ENCODE data around the gene PSMG4.

PSMG4 gene

DNA sequence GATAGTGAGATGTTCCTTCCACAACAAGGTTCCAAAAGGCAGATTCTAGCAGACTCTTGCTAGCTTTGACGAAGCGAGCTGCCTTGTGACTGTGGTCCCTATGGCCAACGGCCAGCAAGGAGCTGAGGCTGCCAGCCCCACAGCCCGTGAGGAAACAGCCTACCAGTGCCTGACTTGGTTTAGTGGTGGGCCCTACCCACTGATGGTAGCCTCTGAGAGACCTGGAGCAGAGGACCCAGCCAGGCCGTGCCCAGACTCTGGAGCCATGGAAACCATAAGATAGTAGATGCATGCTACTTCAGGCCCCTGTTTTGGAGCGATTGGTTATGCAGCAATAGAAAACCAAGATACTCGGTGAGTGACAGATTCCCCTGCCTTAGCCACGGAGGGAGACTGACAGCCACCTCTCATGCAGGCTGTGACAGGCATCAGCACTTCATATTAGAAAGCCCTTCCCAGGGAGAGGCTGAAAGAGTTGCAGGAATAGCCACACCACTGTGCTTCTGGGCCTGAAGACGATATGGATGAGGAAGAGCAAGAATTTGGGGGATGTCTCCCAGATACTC lies 19.2 kb downstream of the PSMG4 start:
- no peak for DNase-seq

DNA sequence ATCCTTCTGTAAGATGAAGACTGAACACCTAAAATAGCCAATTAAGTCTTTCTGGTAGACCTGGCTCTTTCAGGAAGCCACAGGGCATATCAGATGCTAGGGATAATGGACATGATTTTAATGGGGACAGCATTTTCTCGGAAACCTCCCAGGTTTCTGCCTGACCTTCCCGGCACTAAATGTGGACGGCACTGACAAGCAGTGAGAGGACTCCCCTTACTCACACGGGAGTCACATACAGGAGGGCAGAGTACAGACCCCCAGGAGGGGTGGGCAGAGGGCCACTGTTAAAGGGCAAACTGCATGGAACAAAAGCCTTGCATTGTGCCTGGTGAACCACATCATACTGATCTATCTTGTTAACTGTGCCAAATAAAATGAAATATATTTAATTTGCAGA lies 19.9 kb downstream of the PSMG4 start:
- DNase-seq = no peak

DNA sequence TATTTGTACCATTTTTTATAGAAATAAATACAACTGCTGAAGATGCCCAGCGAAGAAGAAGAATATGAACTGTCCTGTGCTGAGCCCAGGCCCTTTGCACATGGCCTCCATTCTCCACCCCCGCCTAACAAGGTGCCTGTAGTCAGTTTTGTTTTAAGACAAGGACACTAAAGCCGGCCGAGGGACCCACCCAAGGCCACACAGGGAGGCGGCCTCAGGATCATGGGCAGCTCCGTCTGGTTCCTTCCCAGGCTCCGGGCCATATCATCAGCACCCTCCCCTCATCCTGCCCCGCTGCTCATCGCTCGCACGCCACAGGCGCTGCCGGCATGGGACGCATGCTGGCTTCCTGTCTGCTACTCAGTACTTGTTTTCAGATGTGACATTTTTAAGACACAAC lies 21.3 kb downstream of the PSMG4 start:
- no peak for DNase-seq

- no peak for DNase-seq
Observed at GRCh38 chr6:3280866-3281465, 22.2 kb downstream of the PSMG4 start.

DNA sequence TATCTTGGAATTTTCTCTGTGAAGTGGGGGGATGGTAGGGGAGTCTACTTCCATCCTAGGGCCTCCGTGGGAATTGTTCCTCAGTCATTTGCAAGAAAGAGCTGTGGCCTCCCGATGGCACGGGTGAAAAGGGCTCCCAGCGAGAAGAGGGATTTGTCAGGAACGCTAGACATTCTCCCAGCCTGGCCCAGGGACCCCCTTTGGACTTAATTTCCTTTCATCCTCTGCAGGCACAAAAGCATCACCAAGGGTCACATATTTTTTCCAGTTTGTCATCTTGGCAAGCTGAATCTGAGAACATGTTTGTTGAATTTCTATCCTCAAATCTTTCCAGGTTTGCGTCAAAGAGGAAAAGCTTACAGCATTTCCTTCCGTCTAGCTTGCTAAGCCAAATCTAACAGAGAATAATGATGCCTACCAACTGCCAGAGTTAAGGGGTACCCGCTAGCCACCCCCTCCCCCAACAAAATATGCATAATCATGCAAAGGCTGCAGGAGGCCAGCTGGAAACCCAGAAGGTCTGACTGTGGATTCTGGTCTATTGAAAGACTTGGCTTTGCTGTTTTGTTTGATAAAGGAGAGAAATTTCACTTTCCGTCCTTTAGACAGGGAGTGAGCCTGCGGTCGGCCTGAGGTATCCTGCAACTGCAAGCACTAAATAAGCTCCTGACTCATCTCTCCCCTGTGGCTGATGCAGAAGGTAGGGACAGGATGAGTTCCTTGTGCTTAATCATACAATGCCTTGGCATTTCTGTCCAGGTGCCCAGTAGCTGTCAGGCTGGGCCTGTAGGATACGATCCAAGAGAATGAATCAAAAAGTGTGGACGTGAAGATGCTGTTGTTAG lies 23.1 kb downstream of the PSMG4 start:
- DNase-seq = no peak

- DNase-seq = no peak
Observed at GRCh38 chr6:3282476-3283236, 23.9 kb downstream of the PSMG4 start.

DNA sequence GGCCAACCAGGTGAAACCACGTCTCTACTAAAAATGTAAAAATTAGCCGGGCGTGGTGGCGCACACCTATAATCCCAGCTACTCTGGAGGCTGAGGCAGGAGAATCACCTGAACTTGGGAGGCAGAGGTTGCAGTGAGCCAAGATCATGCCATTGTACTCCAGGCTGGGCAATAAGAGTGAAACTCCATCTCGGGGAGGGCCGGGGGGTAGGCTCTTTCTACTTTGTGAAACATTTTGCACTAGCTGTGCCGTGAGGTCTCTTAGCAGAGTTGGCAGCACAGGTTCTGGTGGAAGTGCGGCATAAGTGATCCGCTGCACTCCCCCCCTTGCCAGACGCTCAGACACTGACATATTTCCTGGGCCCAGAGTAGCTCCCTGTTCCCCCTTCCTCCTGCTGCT lies 24.5 kb downstream of the PSMG4 start:
- no peak for DNase-seq

DNA sequence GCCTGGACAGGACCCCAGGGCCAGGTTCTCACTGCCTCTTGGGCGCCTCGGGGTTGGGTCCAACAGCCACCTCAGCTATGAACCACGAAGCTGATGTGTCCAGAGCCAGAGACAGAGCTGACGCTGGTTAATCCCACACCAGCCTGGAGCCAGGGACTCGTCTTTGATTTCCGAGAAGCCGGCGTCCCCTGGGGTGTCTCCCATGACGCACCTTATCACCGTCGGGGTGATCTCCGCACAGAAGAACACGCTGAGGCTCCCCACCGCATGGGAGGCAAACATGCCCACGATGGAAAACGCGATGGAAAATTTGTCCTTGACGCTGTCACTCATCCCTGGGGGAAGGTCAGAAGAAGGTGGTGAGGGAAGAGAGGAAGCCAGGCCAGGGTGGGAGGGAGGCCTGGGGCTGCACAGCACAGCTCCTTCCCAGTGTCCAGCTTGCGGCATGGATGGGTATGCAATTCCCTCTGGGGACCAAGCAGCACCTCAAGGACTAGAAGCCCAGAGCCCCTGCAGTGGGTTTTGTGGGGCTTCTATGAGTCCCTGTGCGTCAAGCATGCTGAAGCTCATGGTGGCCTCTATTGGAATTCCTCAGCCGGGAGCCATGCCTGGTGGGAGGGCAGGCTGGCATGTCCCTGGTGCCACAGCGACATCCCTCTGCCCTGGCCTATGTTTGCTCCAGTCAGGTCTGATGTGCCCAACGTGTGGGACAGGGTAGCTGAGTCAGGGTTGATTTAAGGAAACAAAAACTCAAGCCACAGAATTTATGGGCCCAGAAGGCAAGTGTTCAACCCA lies 25.1 kb downstream of the PSMG4 start:
- DNase-seq = no peak

GRCh38 chr6:3284436-3284876 lies 25.7 kb downstream of the PSMG4 start:
- DNase-seq = no peak

DNA sequence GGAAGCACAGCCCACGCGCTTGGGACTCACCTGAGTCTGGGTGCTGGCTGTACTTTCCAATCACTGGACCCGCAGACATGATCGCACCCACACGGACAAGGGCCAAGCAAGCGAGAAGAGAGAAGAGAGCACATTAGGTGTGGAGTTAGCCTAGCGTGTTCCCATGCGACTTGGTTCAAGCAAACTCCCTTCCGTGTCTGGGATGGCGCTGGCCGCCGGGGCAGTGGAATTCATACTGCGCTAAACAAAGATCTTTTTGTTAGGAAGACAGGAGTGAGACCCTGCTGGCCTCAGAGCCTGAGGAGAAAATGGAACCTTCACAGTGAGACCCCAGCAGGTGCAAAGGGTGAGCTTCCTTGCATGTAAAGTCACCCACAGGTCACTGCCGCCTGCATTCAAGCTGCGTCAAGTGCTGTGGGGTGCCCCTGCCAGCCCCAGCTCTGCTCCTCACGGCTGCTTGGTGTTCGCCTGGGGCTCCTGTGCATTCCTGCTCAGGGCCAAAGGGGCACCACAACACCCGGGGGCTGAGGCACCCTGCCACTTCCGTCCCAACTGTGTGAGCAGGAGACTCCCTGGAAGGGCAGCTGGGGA lies 26.4 kb downstream of the PSMG4 start:
- DNase-seq = no peak

DNA sequence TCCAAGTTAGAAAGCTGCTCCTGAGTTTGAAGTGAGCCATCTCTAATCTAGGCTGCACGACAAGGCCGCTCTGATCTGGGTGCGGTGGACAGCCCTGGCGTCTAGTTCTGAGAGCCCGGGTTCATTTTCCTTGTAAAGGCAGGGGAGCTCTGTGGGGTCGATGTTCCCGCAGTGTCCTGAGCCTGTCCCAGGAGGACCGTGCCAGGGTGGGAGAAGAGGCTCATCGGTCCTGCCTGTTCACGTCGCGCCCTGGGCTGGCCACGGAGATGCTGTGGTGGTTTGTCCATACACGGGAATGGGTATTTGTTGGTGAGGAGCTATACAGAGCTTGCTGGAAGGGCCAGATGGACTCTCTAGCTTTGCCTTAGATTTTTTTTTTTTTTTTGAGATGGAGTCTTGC lies 27.0 kb downstream of the PSMG4 start:
- no peak for DNase-seq

DNA sequence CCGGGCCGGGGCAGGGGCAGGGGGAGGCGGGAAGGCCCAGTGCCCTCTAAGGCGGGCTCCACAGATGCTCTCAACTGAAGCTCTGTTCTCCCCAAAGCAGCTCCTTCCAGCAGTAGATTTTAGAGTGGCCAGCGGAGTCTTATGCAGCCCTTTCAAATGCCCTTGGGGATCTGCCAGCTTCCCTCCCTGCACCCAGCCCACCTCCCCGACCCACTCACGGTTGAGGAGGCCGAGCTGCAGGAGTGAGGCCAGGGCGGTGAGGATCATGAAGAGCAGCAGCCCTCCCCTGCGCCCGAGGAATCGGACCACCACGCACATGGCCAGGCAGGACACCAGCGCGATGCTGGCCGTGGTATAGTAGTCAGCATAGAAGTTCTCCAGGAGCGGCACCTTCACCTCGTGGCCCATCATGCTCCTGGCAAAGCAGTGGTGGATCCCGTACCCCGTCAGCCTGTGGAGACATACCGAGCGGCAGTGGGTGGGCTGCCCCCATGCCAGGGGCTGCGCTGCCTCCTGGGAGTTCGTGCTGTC lies 28.0 kb downstream of the PSMG4 start:
- DNase-seq = no peak

DNA sequence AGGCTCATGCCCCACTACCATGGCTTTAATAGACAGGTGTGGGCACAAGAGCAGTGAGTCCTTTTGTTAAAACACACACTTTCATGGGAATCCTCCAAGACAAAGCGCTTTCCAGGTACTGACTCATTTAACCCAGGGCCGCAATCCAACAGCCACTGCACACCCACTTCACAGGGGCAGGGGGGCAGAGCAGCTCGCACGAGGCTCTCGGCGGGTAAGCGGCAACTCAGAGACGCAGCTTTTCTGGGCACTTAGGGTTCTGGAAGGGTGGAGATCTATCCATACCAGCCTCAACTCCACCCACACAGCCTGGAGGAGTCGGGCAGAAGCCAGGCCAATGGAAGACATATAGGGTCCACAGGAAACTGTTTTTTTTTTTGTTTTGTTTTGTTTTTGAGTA lies 28.6 kb downstream of the PSMG4 start:
- DNase-seq = no peak

GRCh38 chr6:3287976-3288707 lies 29.4 kb downstream of the PSMG4 start:
- no peak for DNase-seq

DNA sequence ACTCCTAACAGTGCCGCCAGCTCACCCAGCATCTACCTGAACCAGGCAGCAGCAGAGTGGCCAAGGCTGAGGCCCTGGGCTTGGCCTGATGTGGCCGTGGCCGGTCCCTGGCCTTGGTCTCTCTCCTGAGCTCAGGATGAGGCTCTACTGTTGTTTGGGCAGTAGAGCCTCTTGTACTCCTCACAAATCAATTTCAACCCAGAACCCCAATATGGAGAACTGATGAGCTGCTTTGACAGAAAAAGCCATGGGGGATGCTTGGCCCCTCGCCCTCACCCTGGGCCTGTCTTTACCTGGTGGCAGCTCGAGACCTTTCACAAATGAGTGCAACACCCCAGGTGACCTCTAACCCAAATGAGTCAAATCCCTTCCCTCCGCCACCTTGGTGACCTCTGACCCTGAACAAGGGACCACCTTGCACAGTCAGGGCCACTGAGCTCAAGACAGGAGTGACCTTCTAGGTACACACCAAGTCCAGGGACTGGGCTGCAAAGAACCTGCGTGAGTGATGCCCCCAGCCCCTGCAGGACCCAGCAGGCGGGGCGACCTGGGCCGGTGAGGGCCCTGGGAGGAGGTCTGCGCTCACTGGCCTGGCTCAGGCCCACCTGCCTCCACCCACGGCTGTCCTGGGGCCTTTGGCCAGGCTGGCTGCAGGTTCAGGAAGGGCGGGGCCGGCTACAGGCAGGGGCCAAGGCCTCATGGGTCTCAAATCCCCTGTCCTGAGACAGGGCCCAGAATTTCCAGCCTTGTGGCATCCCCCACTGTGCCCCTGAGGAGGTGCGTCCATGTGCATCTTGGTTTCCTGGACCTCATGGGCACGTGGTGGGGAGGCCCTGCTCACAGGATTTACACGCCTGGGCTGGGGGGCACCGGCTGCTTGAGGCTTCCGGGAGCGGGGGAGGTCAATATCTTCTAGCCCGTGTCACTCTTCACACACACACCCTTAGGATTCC lies 30.2 kb downstream of the PSMG4 start:
- no peak for DNase-seq

- no peak for DNase-seq
Observed at GRCh38 chr6:3289664-3290055, 30.9 kb downstream of the PSMG4 start.

DNA sequence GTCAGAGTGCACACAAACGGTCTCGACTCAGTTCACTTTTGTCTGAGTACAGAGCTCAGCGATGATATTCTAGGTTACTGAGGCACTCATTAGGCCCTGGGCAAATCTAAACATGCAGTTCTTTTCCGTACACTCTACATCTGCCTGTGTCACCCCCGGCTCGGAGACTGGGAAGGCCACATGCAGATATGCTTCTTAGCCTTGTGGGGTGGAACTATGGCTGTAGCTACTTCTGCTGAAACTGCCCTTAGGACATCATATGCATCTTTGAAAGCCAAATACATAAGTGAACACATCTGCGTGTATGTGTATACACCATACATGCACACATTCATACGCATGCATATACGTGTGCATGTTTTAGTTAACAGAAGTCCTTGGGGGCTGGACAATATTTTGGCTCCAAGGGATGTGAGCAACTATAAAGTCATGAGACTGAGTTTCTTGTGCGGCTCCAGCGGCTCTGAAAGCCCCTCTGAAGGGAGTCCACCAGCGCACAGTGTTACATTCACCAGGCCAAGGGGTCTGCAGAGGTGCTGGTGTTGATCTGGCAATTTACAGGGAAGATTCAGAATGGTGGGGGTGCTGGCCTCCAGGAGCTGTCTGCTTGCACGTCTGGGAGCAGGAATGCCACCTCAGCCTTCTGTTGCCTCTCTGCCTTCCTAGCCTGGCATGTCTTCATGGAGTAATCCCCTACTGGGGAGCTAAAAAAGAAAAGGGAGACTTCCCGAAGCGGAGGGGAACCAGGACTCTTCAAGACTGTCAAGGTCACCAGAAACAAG lies 31.6 kb downstream of the PSMG4 start:
- DNase-seq = no peak

GRCh38 chr6:3290931-3291211 lies 32.1 kb downstream of the PSMG4 start:
- DNase-seq = no peak

- DNase-seq = no peak
Observed at GRCh38 chr6:3291346-3291745, 32.6 kb downstream of the PSMG4 start.

GRCh38 chr6:3291987-3292386 lies 33.2 kb downstream of the PSMG4 start:
- DNase-seq = no peak
